HepG2 (cell line): Measurements from ENCODE around the gene GPT2. TPM values are rescaled to one million over a fixed set of nuclear protein-coding genes. Genes with fewer than 3 reads are reported as not detected.

Source experiments
- CC2D1A ChIP-seq: sonication (generic); formaldehyde crosslinking; IDR thresholded peaks from 2 replicates; pipeline ENCODE4 v1.8.1; 2023; ENCODE audit warnings: mild to moderate bottlenecking, missing genetic modification reagents
- EP300 ChIP-seq, 3 experiments: sonication (generic) in 1 of 3; formaldehyde crosslinking in 1 of 3; IDR thresholded peaks; 2 replicates each; pipeline versions ENCODE4 v1.5.1 to v1.6.1; 2011 to 2020; ENCODE audit warnings: low read depth in 2 of 3, low read length in 2 of 3, borderline replicate concordance in 1 of 3, improper control_type of control experiment in 1 of 3, mild to moderate bottlenecking in 1 of 3, missing genetic modification reagents in 1 of 3, moderate library complexity in 1 of 3
- HNRNPL ChIP-seq: fragments of 200-400 bp; formaldehyde crosslinking; IDR thresholded peaks from 2 replicates; pipeline ENCODE4 v1.6.1; 2017; ENCODE audit warnings: mild to moderate bottlenecking, low read depth, low read length
- JUN ChIP-seq: sonication (generic); formaldehyde crosslinking; IDR thresholded peaks from 2 replicates; pipeline ENCODE4 v1.4.0; 2020; ENCODE audit warnings: mild to moderate bottlenecking, missing genetic modification reagents
- KDM6A ChIP-seq: IDR thresholded peaks from 2 replicates; pipeline ENCODE4 v1.6.1; 2016; ENCODE audit warnings: low read depth
- POLR2A ChIP-seq, 2 experiments: IDR thresholded peaks; 2 replicates each; pipeline ENCODE4 v1.6.1; 2011; ENCODE audit warnings: low read depth in 2 of 2, low read length in 2 of 2, mild to moderate bottlenecking in 1 of 2, moderate library complexity in 1 of 2; ENCODE audit not compliant: insufficient read depth in 1 of 2
- PPARG ChIP-seq: conservative IDR thresholded peaks from 2 replicates; pipeline ENCODE4 v1.6.1; 2016; ENCODE audit warnings: missing biosample characterization, missing genetic modification reagents
- PRPF4 ChIP-seq: fragments of 200-400 bp; formaldehyde crosslinking; IDR thresholded peaks from 2 replicates; pipeline ENCODE4 v1.6.1; 2016; ENCODE audit warnings: low read length, low read depth; ENCODE audit not compliant: poor library complexity, severe bottlenecking
- SOX13 ChIP-seq, 3 experiments: fragments of 450-650 bp in 1 of 3; sonication (generic) in 1 of 3; formaldehyde crosslinking in 1 of 3; IDR thresholded peaks in 2 of 3; conservative IDR thresholded peaks in 1 of 3; 2 replicates each; pipeline versions ENCODE4 v1.5.0 to v1.6.1; 2016 to 2020; ENCODE audit warnings: antibody characterized with exemption in 1 of 3, mild to moderate bottlenecking in 1 of 3, missing compliant biosample characterization in 1 of 3, missing genetic modification reagents in 1 of 3, moderate library complexity in 1 of 3
- SUZ12 ChIP-seq: fragments of 150-350 bp; IDR thresholded peaks from 2 replicates; pipeline ENCODE4 v1.6.1; 2014; ENCODE audit warnings: low read depth, low read length
- XRCC5 ChIP-seq: fragments of 200-400 bp; formaldehyde crosslinking; optimal IDR thresholded peaks from 2 replicates; pipeline ENCODE3; 2017; ENCODE audit warnings: mild to moderate bottlenecking, low read length
- ZBTB7A ChIP-seq: sonication (generic); formaldehyde crosslinking; IDR thresholded peaks from 2 replicates; pipeline ENCODE4 v1.8.0; 2022; ENCODE audit warnings: mild to moderate bottlenecking, missing genetic modification reagents
- ZNF337 ChIP-seq: sonication (generic); formaldehyde crosslinking; IDR thresholded peaks from 2 replicates; pipeline ENCODE4 v1.5.1; 2020; ENCODE audit warnings: missing genetic modification reagents, low read depth, mild to moderate bottlenecking, borderline replicate concordance
- ZNF451 ChIP-seq: sonication (generic); formaldehyde crosslinking; IDR thresholded peaks from 2 replicates; pipeline ENCODE4 v1.5.0; 2020; ENCODE audit warnings: mild to moderate bottlenecking, missing genetic modification reagents
- ZNF543 ChIP-seq: sonication (generic); formaldehyde crosslinking; IDR thresholded peaks from 2 replicates; pipeline ENCODE4 v1.4.0; 2020; ENCODE audit warnings: mild to moderate bottlenecking, missing genetic modification reagents
- ZNF546 ChIP-seq: sonication (generic); formaldehyde crosslinking; conservative IDR thresholded peaks from 2 replicates; pipeline ENCODE4 v1.8.1; 2023; ENCODE audit warnings: mild to moderate bottlenecking, missing genetic modification reagents
- ZNF768 ChIP-seq: sonication (generic); formaldehyde crosslinking; IDR thresholded peaks from 2 replicates; pipeline ENCODE4 v1.4.0; 2020; ENCODE audit warnings: missing genetic modification reagents
- ZNF773 ChIP-seq: sonication (generic); formaldehyde crosslinking; IDR thresholded peaks from 2 replicates; pipeline ENCODE4 v1.4.0; 2020; ENCODE audit warnings: missing genetic modification reagents, borderline replicate concordance
- ZNF83 ChIP-seq: sonication (generic); formaldehyde crosslinking; IDR thresholded peaks from 2 replicates; pipeline ENCODE4 v1.4.0; 2020; ENCODE audit warnings: missing genetic modification reagents, mild to moderate bottlenecking, borderline replicate concordance
- ZNF883 ChIP-seq: sonication (generic); formaldehyde crosslinking; IDR thresholded peaks from 2 replicates; pipeline ENCODE4 v1.5.1; 2020; ENCODE audit warnings: mild to moderate bottlenecking, missing genetic modification reagents; ENCODE audit errors: not compliant biosample characterization
- ZSCAN31 ChIP-seq: sonication (generic); formaldehyde crosslinking; IDR thresholded peaks from 2 replicates; pipeline ENCODE4 v1.5.0; 2020; ENCODE audit warnings: low read depth, mild to moderate bottlenecking, missing genetic modification reagents
- polyA plus RNA-seq, 8 experiments: library from polyadenylated mRNA; depleted of rRNA in 3 of 8; stranded (reverse) in 7 of 8; unstranded in 1 of 8; fragments of >200 nt; fragmentation: Illumina TruSeq in 4 of 8; extraction: Trizol in 4 of 8; gene quantifications; 2 replicates each; pipeline versions ENCODE4 v1.2.1 to v1.2.3, GENCODE V29; 2011 to 2016; ENCODE audit warnings: low read depth in 4 of 8, missing spikeins in 1 of 8, mixed read lengths in 1 of 8; ENCODE audit not compliant: insufficient read depth in 1 of 8
- total RNA-seq, 5 experiments: library from RNA; depleted of rRNA; stranded (reverse); fragments of >200 nt; fragmentation: Illumina TruSeq; extraction: Trizol; gene quantifications; 2 replicates each; pipeline ENCODE4 v1.2.3, GENCODE V29; 2016; ENCODE audit warnings: low read depth in 1 of 5
- TF ChIP-seq, protein P1 (sequence below): sonication (generic); formaldehyde crosslinking; IDR thresholded peaks from 2 replicates; pipeline ENCODE4 v1.9.0; 2022; ENCODE audit warnings: low read depth, missing genetic modification reagents
- TF ChIP-seq, protein P2 (sequence below): IDR thresholded peaks from 2 replicates; pipeline ENCODE4 v1.6.1; 2016; ENCODE audit warnings: control low read depth
- TF ChIP-seq, protein P3 (sequence below): sonication (generic); formaldehyde crosslinking; IDR thresholded peaks from 2 replicates; pipeline ENCODE4 v1.4.0; 2020; ENCODE audit warnings: mild to moderate bottlenecking, missing genetic modification reagents

The GPT2 gene
- total and polyA plus RNA-seq, 2 of the 13 experiments (the other 11 are each of a cell fraction or from before 2014, with no cell fraction given): 138 to 267 TPM

DNA sequence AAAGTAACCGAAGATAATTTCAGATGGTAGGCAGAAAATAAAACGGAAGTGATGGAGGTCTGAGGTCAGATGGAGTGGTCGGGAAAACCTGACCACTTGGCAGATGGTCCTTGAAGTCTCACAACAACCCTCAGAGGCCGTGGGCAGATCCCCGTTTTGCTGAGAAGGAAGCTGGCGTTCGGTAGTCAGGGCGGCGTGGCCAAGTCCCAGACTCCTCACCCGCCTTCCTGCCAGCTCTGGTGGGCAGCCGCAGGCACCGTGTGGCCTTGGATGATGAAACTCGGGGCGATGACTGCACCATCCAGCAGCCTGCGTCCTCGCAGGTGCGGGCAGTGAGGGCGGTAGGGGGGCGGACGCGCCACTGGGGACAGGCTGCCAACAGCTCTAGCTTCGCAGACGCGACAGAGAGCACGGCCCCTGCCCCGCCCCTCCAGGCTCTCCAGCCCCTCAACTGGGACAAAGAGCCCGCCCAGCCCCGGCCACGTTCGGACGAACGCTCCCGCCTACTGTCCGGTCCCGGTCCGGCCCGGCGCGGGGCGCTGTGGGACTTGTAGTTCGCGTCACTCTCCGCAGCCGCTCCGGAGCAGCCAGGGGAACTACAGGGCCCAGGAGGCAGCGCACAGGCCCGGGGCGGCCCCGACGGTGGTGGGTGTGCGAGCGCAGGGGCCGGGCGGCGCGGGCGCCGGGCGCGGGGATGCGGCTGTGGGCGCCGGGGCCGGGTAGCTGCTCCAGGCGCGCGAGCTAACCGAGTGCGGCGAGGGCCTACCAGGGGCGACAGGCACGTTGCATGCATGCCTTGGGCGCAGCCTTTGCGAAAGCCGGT lies at the start of gene GPT2 (continued):
- TF ChIP-seq, protein P1, sequence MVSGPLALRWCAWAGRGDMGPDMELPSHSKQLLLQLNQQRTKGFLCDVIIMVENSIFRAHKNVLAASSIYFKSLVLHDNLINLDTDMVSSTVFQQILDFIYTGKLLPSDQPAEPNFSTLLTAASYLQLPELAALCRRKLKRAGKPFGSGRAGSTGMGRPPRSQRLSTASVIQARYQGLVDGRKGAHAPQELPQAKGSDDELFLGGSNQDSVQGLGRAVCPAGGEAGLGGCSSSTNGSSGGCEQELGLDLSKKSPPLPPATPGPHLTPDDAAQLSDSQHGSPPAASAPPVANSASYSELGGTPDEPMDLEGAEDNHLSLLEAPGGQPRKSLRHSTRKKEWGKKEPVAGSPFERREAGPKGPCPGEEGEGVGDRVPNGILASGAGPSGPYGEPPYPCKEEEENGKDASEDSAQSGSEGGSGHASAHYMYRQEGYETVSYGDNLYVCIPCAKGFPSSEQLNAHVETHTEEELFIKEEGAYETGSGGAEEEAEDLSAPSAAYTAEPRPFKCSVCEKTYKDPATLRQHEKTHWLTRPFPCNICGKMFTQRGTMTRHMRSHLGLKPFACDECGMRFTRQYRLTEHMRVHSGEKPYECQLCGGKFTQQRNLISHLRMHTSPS (CRISPR knock-in tag): peak; percentile 99
- TF ChIP-seq ZNF543 (CRISPR knock-in tag): peak; percentile 81
- TF ChIP-seq SOX13 (IDR thresholded peaks at IDR 0.05): no peak
- TF ChIP-seq SOX13 (CRISPR knock-in tag; conservative IDR thresholded peaks at IDR 0.05 in 1 of 2, IDR thresholded peaks at IDR 0.05 in 1 of 2): peak in 1 of 2 experiments; percentile 81; a peak in 2 of 4 replicates
- TF ChIP-seq ZNF768 (CRISPR knock-in tag): peak; percentile 74; the same call in 1 of the 2 replicates
- no peak for TF ChIP-seq ZNF337 (CRISPR knock-in tag)
- TF ChIP-seq JUN (CRISPR knock-in tag): peak; percentile 71; the same call in 1 of the 2 replicates
- no peak; the same call in 1 of the 2 replicates for TF ChIP-seq ZNF83 (CRISPR knock-in tag)
- TF ChIP-seq POLR2A (IDR thresholded peaks at IDR 0.05; ENCODE audit: insufficient read depth in 1 of 2, low read depth in 2 of 2, low read length in 2 of 2): peak; percentile 78 to 93
- TF ChIP-seq XRCC5: peak; percentile 65
- peak; percentile 19; the same call in 1 of the 2 replicates for TF ChIP-seq ZNF773 (CRISPR knock-in tag)
- TF ChIP-seq EP300 (IDR thresholded peaks at IDR 0.05; ENCODE audit: low read depth in 2 of 2, low read length in 2 of 2): peak; percentile 9 to 56; a peak in 2 of 4 replicates
- TF ChIP-seq EP300 (CRISPR knock-in tag; IDR thresholded peaks at IDR 0.05; ENCODE audit: borderline replicate concordance): peak; percentile 88
- TF ChIP-seq HNRNPL: peak; percentile 98
- TF ChIP-seq ZBTB7A (CRISPR knock-in tag): peak; percentile 95
- TF ChIP-seq ZSCAN31: peak; percentile 99
- TF ChIP-seq ZNF883: no peak
- TF ChIP-seq ZNF451 (CRISPR knock-in tag): peak; percentile 96
- TF ChIP-seq CC2D1A (CRISPR knock-in tag): no peak
- peak; percentile 97 for TF ChIP-seq SUZ12
- TF ChIP-seq, protein P2, sequence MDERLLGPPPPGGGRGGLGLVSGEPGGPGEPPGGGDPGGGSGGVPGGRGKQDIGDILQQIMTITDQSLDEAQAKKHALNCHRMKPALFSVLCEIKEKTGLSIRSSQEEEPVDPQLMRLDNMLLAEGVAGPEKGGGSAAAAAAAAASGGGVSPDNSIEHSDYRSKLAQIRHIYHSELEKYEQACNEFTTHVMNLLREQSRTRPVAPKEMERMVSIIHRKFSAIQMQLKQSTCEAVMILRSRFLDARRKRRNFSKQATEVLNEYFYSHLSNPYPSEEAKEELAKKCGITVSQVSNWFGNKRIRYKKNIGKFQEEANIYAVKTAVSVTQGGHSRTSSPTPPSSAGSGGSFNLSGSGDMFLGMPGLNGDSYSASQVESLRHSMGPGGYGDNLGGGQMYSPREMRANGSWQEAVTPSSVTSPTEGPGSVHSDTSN: no peak
- TF ChIP-seq PRPF4: no peak
- TF ChIP-seq, protein P3, sequence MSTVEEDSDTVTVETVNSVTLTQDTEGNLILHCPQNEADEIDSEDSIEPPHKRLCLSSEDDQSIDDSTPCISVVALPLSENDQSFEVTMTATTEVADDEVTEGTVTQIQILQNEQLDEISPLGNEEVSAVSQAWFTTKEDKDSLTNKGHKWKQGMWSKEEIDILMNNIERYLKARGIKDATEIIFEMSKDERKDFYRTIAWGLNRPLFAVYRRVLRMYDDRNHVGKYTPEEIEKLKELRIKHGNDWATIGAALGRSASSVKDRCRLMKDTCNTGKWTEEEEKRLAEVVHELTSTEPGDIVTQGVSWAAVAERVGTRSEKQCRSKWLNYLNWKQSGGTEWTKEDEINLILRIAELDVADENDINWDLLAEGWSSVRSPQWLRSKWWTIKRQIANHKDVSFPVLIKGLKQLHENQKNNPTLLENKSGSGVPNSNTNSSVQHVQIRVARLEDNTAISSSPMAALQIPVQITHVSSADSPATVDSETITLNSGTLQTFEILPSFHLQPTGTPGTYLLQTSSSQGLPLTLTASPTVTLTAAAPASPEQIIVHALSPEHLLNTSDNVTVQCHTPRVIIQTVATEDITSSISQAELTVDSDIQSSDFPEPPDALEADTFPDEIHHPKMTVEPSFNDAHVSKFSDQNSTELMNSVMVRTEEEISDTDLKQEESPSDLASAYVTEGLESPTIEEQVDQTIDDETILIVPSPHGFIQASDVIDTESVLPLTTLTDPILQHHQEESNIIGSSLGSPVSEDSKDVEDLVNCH (CRISPR knock-in tag): 0 out of 2 replicates have a peak, but pooled peaks have one; percentile 79
- TF ChIP-seq ZNF546 (CRISPR knock-in tag): peak; percentile 65; the same call in 1 of the 2 replicates
- TF ChIP-seq KDM6A: peak; percentile 52; the same call in 1 of the 2 replicates
- TF ChIP-seq PPARG (CRISPR knock-in tag): peak; percentile 77; the same call in 1 of the 2 replicates
